ENCODE data around the gene FST.

GRCh38 chr5:53431665-53432064 is 48.8 kb upstream of the FST start:
- no peak for TF ChIP-seq POLR2AphosphoS5 (IDR thresholded peaks at IDR 0.05)
- TF ChIP-seq CTCF (IDR thresholded peaks at IDR 0.05): no peak
- no peak for TF ChIP-seq POLR2A (IDR thresholded peaks at IDR 0.05; ENCODE audit: low read depth)
- TF ChIP-seq EP300 (IDR thresholded peaks at IDR 0.05): no peak

Measured in esophagus muscularis mucosa (tissue), 4 donors.